HFF-Myc (cell line): ENCODE data around the gene CORO6.

Source experiments
- DNase-seq: peaks from one replicate; pipeline ENCODE4 v3.0.0-alpha.2; 2011; ENCODE audit warnings: low read depth; ENCODE audit errors: extremely low read depth
- H3K4me3 ChIP-seq: replicated peaks from 2 replicates; pipeline ENCODE4 v1.5.1; 2011; ENCODE audit warnings: low read depth, mild to moderate bottlenecking, control low read depth, low read length
- CTCF ChIP-seq: IDR thresholded peaks from 2 replicates; pipeline ENCODE4 v1.5.1; 2012; ENCODE audit warnings: mild to moderate bottlenecking, low read depth, low read length, control low read depth; ENCODE audit errors: missing control alignments

CORO6 gene

GRCh38 chr17:29573871-29574731 is 48.6 kb downstream of the CORO6 start:
- no peak for TF ChIP-seq CTCF
- H3K4me3 ChIP-seq: no peak overlapping the region
- DNase-seq: no peak

GRCh38 chr17:29573558-29573869 is 49.2 kb downstream of the CORO6 start:
- DNase-seq: no peak
- TF ChIP-seq CTCF: no peak
- H3K4me3 ChIP-seq: no peak overlapping the region

- H3K4me3 ChIP-seq: no peak overlapping the region
- no peak for DNase-seq
- peak; percentile 64 for TF ChIP-seq CTCF
Measured at GRCh38 chr17:29572691-29573557, 49.8 kb downstream of the CORO6 start.

- no peak for DNase-seq
- no peak for TF ChIP-seq CTCF
- no peak overlapping the region for H3K4me3 ChIP-seq
Measured at GRCh38 chr17:29571883-29572681, 50.6 kb downstream of the CORO6 start.

GRCh38 chr17:29571486-29571882 is 51.2 kb downstream of the CORO6 start:
- H3K4me3 ChIP-seq: no peak overlapping the region
- no peak for DNase-seq
- TF ChIP-seq CTCF: no peak

GRCh38 chr17:29570521-29570920 is 52.2 kb downstream of the CORO6 start:
- no peak overlapping the region for H3K4me3 ChIP-seq
- DNase-seq: no peak
- TF ChIP-seq CTCF: no peak
